HAP-1 (cell line): Measurements from ENCODE around the gene PITPNC1.

Experiments used
- DNase-seq, 2 experiments: peaks; one replicate each; pipeline ENCODE4 v3.0.0-alpha.2; 2016 to 2020; ENCODE audit warnings: low spot score in 2 of 2
- H3K27me3 ChIP-seq: fragments of 250-450 bp; sonication (Bioruptor Pico); 2 replicates; pipeline ENCODE4 v1.5.1; 2020; ENCODE audit warnings: low read depth, mild to moderate bottlenecking, moderate library complexity
- H3K36me3 ChIP-seq: fragments of 250-450 bp; sonication (Bioruptor Pico); replicated peaks from 2 replicates; pipeline ENCODE4 v1.5.1; 2020; ENCODE audit warnings: mild to moderate bottlenecking
- H3K4me1 ChIP-seq: fragments of 250-450 bp; sonication (Bioruptor Pico); 2 replicates; pipeline ENCODE4 v1.5.1; 2020; ENCODE audit warnings: mild to moderate bottlenecking
- H3K4me3 ChIP-seq: fragments of 250-450 bp; sonication (Bioruptor Pico); 2 replicates; pipeline ENCODE4 v1.5.1; 2020; ENCODE audit warnings: mild to moderate bottlenecking, moderate library complexity
- H3K9me3 ChIP-seq: fragments of 250-450 bp; sonication (Bioruptor Pico); 2 replicates; pipeline ENCODE4 v1.5.1; 2020; ENCODE audit warnings: mild to moderate bottlenecking, moderate library complexity
- in situ Hi-C: fragments of 300-500 bp; cut with MboI; formaldehyde crosslinking; loops from 3 replicates; pipeline ENCODE4 v1.14.3; 2020; ENCODE audit warnings: low sequenced_read_pairs, inconsistent platforms, mixed read lengths

PITPNC1 gene

DNA sequence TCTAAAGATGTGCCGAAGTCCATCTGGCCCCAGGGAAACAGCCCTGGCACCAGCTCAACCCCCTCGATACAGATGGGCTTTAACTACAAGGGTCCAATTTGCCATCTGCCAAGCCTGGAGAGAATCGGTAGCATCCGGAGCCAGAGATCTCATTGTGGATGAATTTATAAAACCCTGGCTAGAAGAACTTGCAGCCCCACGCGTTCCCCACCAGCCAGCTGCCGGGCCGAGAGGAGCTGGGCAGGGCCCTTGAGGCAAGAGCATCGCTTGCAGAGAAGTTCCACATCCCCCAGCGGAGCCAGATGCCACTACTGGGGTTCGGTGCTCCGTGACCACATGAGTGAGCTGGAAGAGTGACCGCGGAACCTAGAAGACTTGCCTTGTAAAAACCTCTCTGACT, 275.4 kb downstream of the PITPNC1 start:
- DNase-seq: no peak
- H3K4me3 ChIP-seq: no peak overlapping the region
- no peaks in the 10 kb centered on the region for H3K36me3 ChIP-seq
- peaks cover 13% of the 10 kb centered on the region for H3K4me1 ChIP-seq
- no peaks in the 10 kb centered on the region for H3K9me3 ChIP-seq
- H3K27me3 ChIP-seq: no peaks in the 10 kb centered on the region
- in situ Hi-C loops: no loop called here

DNA sequence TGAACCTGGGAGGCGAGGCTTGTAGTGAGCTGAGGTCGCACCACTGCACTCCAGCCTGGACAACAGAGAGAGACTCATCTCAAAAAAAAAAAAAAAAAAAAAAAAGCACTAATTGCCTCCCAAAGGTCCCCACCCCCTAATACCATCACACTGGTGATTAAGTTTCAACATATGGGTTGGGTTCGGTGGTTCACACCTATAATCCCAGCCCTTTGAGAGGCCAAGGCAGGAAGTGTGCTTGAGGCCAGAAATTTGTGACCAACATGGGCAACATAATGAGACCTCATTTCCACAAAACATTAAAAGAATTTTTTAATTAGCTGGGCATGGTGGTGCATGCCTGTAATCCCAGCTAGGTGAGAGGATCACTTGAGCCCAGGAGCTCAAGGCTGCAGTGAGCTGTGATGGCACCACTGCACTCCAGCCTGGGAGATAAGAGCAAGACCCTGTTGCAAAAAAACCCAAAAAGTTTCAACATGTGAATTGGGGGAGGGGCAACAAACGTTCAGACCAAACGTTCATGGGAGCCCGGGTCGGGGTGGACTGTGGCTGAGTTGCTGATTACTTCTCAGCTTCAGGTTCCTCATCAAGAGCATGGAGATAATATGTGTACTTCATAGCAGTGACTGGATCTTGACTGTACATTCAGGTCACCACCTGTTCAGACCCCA, 278.5 kb downstream of the PITPNC1 start:
- no peak for DNase-seq
- no peak overlapping the region for H3K4me3 ChIP-seq
- H3K9me3 ChIP-seq: peaks cover 14% of the 10 kb centered on the region
- H3K27me3 ChIP-seq: no peaks in the 10 kb centered on the region
- in situ Hi-C loops: no loop called here
- no peaks in the 10 kb centered on the region for H3K36me3 ChIP-seq
- H3K4me1 ChIP-seq: peaks cover 10% of the 10 kb centered on the region

DNA sequence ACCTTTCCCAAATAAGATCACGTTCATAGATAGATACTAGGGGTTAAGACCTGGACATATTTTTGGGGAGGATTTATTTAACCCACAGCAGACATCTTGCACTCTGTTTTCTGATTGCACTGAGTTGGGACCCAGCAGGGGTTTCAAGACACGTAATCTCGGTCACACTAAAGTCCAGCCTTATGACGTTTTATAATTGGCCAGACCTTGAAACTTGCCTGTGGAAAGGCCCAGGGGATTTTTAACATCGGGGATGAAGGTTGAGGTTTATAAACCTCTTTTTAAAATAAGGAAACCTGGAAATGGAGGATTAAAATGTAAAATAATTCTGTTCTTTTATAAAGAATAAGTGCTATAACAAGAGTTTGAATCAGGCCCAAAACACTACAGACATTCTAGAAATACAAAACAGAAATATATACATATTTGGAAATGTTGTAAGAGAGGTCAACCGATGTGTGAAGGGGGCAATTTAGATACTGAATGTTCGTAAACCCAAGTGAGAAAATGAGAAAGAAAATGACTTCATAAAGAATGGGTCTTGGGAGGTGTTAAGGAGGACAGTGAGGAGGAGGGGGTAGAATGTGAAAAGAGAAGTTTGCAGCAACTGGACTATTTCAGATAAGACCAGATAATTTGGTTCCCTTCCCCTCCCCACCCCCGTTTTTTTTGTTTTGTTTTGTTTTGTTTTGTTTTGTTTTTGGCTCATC, 279.6 kb downstream of the PITPNC1 start:
- Histone ChIP-seq H3K27me3 (no peaks in the 10 kb centered on the region), H3K36me3 (no peaks in the 10 kb centered on the region), H3K4me3 (no peak overlapping the region), H3K9me3 (peaks cover 14% of the 10 kb centered on the region), H3K4me1 (no peaks in the 10 kb centered on the region; the same call in 1 of the 2 replicates)
- in situ Hi-C loops: no loop called here
- DNase-seq: no peak

DNA sequence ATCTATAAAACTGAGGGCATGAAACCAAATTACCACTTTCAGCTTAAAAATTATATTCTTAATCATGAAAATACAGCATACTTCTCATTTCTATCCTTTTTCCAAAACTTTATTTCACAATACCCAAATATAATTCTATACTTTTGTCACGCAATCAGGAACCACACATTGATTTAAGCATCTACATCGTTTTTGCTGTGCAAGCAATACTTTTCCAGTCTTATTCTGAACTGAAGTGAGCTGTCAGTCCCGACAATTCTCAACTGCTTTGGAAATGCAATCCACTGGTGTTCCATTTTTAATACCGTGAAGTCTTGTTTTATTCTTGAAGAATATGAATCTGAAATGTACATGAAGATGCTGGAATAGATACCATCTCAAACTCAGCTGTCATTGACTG, 280.5 kb downstream of the PITPNC1 start:
- Histone ChIP-seq H3K4me1 (no peaks in the 10 kb centered on the region), H3K36me3 (no peaks in the 10 kb centered on the region), H3K4me3 (no peak overlapping the region), H3K9me3 (peaks cover 14% of the 10 kb centered on the region), H3K27me3 (no peaks in the 10 kb centered on the region)
- DNase-seq: no peak
- in situ Hi-C loops: no loop called here

DNA sequence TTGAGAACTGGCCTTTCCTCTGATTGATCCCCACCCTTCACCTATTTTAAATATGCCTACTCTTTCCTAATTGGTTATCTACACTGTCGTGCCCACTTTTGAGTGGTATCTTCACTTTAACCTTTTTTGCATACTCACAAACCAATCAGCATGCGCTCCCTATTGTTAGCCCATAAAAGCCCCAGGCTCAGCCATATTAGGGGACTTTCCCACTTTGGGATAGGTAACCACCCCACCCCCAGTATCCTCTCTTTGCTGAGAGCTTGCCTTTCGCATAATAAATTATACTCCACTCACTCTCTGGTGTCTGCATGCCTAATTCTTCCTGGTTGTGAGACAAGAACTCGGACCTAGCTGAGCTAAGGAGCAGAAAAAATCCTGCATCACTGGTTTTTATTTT, 281.2 kb downstream of the PITPNC1 start:
- DNase-seq: no peak
- Histone ChIP-seq H3K9me3 (peaks cover 14% of the 10 kb centered on the region), H3K27me3 (no peaks in the 10 kb centered on the region), H3K4me1 (no peaks in the 10 kb centered on the region), H3K4me3 (no peak overlapping the region), H3K36me3 (no peaks in the 10 kb centered on the region)
- in situ Hi-C loops: no loop called here

DNA sequence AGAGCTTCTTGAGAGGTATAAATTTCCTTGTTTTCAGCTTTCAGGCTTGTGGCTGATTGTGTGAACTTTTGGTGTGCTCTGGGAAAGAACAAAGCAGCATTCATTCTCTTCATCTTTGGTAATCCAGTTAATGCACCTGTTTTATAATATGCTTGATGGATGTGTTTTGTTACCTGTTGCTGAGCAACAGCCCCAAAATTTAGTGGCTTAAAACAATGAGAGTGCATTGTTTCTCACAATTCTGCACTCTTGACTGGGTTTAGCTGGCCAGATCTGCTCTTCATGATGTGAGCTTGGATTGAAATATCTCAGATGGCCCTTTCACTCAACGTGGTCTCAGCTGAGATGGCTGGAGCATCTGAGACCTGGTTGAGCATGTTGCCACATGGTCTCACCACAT, 281.9 kb downstream of the PITPNC1 start:
- Histone ChIP-seq H3K4me1 (no peaks in the 10 kb centered on the region), H3K9me3 (peaks cover 14% of the 10 kb centered on the region), H3K27me3 (no peaks in the 10 kb centered on the region), H3K36me3 (no peaks in the 10 kb centered on the region), H3K4me3 (no peak overlapping the region)
- DNase-seq: no peak
- in situ Hi-C loops: no loop called here

DNA sequence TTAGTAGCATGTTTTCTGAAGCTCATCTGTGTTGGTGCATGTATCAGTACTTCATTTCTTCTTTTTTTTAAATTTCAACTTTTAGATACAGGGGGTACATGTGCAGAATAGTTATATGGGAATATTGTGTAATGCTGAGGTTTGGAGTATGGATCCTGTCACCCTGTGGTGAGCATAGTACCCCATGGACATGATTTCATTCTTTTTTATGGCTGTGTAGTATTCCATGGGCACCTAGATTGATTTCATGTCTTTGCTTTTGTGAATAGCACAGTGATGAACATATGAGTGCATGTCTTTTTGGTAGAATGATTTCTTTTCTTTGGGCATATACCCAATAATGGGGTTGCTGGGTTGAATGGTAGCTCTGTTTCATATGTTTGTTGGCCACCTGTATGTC, 285.6 kb downstream of the PITPNC1 start:
- H3K36me3 ChIP-seq: no peaks in the 10 kb centered on the region
- H3K4me3 ChIP-seq: no peak overlapping the region
- no peaks in the 10 kb centered on the region for H3K27me3 ChIP-seq
- H3K4me1 ChIP-seq: no peaks in the 10 kb centered on the region
- H3K9me3 ChIP-seq: peaks cover 14% of the 10 kb centered on the region
- no peak for DNase-seq
- in situ Hi-C loops: no loop called here

DNA sequence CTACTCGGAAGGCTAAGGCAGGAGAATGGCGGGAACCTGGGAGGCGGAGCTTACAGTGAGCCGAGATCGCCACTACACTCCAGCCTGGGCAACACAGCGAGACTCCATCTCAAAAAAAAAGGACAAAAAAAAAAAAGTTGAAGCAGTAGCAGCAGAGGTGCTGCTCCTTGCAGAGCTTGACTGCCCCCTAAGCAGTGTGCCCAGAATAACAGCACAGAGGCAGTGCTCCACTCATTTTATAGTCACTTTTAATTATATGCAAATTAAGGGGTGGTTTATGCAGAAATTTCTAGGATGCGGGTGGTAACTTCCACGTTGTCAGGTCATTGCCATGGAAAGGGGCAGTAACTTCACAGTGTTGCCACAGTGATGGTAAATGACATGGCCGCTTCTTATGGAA, 286.4 kb downstream of the PITPNC1 start:
- H3K27me3 ChIP-seq: no peaks in the 10 kb centered on the region
- in situ Hi-C loops: no loop called here

DNA sequence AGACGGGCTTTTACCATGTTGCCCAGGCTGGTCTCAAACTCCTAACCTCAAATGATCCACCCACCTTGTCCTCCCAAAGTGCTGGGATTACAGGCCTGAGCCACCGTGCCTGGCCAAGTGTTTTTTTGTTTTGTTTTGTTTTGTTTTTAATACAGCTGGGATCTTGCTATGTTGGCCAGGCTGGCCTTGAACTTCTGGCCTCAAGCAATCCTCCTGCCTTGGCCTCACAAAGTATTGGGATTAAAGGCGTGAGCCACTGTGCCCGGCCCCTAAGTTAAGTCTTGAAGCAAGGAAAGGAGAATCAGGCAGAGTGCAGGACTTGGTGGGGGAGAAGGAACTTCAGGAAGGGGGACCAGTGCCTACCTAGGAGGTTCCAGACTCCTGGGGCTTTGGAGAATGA, 288.9 kb downstream of the PITPNC1 start:
- Histone ChIP-seq H3K4me3 (no peak overlapping the region), H3K36me3 (no peaks in the 10 kb centered on the region; the same call in 1 of the 2 replicates), H3K4me1 (no peaks in the 10 kb centered on the region; the same call in 1 of the 2 replicates), H3K27me3 (no peaks in the 10 kb centered on the region), H3K9me3 (no peaks in the 10 kb centered on the region)
- in situ Hi-C loops: no loop called here
- no peak for DNase-seq

More for the DNA sequence above, 286.4 kb downstream of the PITPNC1 start:
- no peak for DNase-seq
- Histone ChIP-seq H3K4me3 (no peak overlapping the region), H3K36me3 (no peaks in the 10 kb centered on the region), H3K9me3 (peaks cover 7% of the 10 kb centered on the region), H3K4me1 (no peaks in the 10 kb centered on the region)

DNA sequence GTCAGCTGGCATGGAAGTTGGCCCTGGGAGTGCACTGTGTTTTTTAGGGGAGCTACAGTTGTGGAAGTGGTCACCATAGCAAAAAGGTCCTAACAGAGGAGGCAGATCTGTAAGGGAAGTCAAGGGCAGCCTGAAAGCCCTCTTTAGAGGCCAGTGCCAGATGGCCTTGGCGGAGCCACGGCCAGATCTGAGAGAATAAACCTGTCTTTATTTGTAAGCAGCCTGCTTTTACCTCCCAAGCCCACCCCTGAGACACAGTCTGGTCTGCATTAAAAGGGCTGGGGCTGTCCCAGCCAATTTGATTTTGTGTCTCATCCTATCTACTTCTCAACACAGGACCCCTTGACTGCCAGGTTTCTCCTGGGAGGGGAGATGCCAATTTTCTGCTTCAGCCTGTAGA, 289.6 kb downstream of the PITPNC1 start:
- H3K4me3 ChIP-seq: no peak overlapping the region
- no peaks in the 10 kb centered on the region for H3K9me3 ChIP-seq
- no peaks in the 10 kb centered on the region; the same call in none of the 2 replicates for H3K36me3 ChIP-seq
- DNase-seq: no peak
- no peaks in the 10 kb centered on the region for H3K27me3 ChIP-seq
- in situ Hi-C loops: no loop called here
- peaks cover 4% of the 10 kb centered on the region; the same call in 1 of the 2 replicates for H3K4me1 ChIP-seq

DNA sequence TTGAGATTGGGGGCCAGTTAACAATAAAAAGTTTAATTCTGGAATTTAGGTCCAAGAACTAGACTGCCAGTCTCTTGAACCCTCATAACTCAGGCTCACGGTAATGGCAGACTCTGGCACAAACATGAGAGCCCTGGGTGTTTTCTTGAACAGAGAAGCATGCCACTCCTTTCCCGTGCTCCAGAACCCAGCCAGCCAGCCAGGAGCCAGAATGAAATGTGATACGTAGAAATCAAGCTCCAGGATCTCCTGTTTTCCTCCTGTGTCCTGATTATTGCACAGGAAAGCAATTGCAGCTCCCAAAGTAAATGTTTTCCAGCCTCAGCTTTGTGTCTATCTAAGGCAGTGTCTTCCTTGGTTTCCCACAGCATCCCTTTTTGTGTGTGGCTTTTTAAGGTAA, 294.4 kb downstream of the PITPNC1 start:
- Histone ChIP-seq H3K4me3 (no peak overlapping the region), H3K27me3 (no peaks in the 10 kb centered on the region), H3K9me3 (no peaks in the 10 kb centered on the region), H3K4me1 (peaks cover 4% of the 10 kb centered on the region; the same call in 1 of the 2 replicates), H3K36me3 (no peaks in the 10 kb centered on the region; the same call in none of the 2 replicates)
- no peak for DNase-seq
- in situ Hi-C loops: no loop called here

DNA sequence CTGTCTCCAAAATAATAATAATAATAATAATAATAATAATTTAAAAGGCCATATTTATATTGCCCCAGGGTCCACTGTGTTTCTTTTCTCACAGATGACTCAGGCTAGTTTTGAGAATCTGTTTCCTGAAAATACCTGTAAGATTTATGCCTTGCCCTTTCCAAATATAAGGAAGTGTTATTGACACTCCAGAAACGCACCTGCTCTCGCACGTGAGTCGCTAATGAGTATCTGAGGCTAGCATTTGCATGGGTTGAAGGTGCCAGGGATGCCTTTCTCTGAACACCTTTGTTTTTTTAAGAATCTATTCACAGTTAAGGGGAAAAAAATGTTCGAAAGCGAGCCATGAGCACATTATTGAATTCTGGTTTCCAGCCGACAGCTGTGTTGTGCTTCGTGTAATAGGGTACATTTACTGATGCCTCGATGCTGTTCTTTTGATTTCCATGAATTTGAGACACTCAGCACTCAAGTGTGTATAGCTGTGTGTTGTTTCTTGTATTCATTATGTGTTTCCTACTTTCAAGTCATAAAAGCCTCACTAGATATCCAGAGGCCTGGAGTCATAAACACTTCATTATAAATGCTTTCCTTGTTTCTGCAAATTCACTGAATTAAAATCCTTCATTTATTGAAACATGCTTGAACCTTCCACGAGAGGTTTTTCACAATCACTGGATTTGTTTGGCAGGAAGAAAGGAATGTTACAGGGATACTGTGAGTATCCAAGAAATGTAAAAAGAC, 295.7 kb downstream of the PITPNC1 start:
- Histone ChIP-seq H3K4me1 (peaks cover 4% of the 10 kb centered on the region; the same call in 1 of the 2 replicates), H3K27me3 (no peaks in the 10 kb centered on the region), H3K9me3 (no peaks in the 10 kb centered on the region), H3K36me3 (no peaks in the 10 kb centered on the region; the same call in none of the 2 replicates), H3K4me3 (no peak overlapping the region)
- no peak for DNase-seq
- in situ Hi-C loops: no loop called here

DNA sequence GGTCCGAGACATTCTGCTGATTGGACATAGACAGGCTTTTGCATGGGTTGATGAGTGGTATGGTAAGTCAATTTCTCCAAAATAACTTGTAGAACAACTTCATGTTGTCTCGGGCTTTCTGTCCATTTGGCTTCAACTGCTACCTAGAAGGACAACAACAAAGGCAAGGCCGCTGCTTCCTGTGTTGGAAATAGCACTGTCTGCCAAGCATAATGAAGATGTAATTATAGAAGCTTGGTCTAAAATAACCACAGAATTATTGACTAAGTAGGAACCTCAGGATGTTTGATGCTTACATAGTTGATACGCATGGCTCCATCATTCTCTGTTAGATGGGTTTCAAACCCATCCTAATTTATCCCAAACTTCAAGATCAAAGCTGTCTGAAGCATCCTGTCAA, 298.4 kb downstream of the PITPNC1 start:
- H3K36me3 ChIP-seq: no peaks in the 10 kb centered on the region; the same call in 1 of the 2 replicates
- no peak overlapping the region for H3K4me3 ChIP-seq
- H3K9me3 ChIP-seq: no peaks in the 10 kb centered on the region
- no peaks in the 10 kb centered on the region for H3K27me3 ChIP-seq
- H3K4me1 ChIP-seq: peaks cover 4% of the 10 kb centered on the region; the same call in 1 of the 2 replicates
- DNase-seq: no peak
- in situ Hi-C loops: no loop called here

DNA sequence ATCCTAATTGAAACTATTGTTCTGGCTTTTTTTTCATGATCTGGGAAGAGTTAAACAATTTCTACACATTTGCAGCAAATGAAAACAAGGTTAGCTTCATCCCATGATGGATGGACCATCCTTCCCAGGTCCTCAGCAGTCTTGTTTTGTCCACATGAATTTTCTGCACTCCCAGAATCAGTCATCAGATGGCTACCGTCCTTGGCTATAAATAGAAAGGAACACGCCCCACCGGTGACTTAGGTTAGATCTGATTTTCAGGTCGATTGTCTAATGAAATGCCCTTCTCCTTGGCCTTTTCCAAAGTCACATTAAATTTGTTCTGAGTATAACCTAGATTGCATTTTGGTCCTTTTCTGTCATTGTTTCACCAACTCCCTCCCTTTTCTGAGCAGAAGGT, 299.2 kb downstream of the PITPNC1 start:
- H3K27me3 ChIP-seq: no peaks in the 10 kb centered on the region
- no peaks in the 10 kb centered on the region for H3K9me3 ChIP-seq
- no peak overlapping the region for H3K4me3 ChIP-seq
- in situ Hi-C loops: no loop called here
- no peaks in the 10 kb centered on the region; the same call in 1 of the 2 replicates for H3K36me3 ChIP-seq
- peaks cover 3% of the 10 kb centered on the region; the same call in 1 of the 2 replicates for H3K4me1 ChIP-seq
- no peak for DNase-seq
